Lung (tissue), 12 donors: ENCODE results near the gene DNAH1. TPM values are rescaled to one million over a fixed set of nuclear protein-coding genes. Genes with fewer than 3 reads are reported as not detected.
"Not testable (repeated sequence)": the region's sequence is repeated elsewhere in the genome, so short reads cannot be mapped to it uniquely, and the experiment has no call there.

ENCODE experiments used
- ATAC-seq: fragments of 200-7000 bp; cut with Tn5 transposase; one replicate; pipeline ENCODE4 v1.9.1; 2020; ENCODE audit warnings: moderate number of reproducible peaks; ENCODE audit not compliant: insufficient read depth, low FRiP score
- DNase-seq, 3 donors: peaks; one replicate each; pipeline ENCODE4 v3.0.0-alpha.2; 2013 to 2017
- H3K27ac ChIP-seq, 2 donors: one replicate each; pipeline ENCODE4 v1.5.1; 2013; ENCODE audit warnings: mild to moderate bottlenecking in 2 of 2, moderate library complexity in 2 of 2, control low read depth in 1 of 2, inconsistent platforms in 1 of 2, low read depth in 1 of 2, low read length in 1 of 2
- H3K27me3 ChIP-seq, 3 donors: one replicate each; pipeline ENCODE4 v1.5.1; 2013; ENCODE audit warnings: low read length in 2 of 3; ENCODE audit not compliant: control insufficient read depth in 3 of 3, insufficient read depth in 3 of 3
- H3K36me3 ChIP-seq, 4 donors: one replicate each; pipeline ENCODE4 v1.5.1; 2013; ENCODE audit warnings: low read length in 4 of 4, mild to moderate bottlenecking in 1 of 4, moderate library complexity in 1 of 4; ENCODE audit not compliant: control insufficient read depth in 4 of 4, insufficient read depth in 4 of 4
- H3K4me1 ChIP-seq, 5 donors: one replicate each; pipeline ENCODE4 v1.5.1; 2013; ENCODE audit warnings: low read length in 5 of 5, mild to moderate bottlenecking in 2 of 5, moderate library complexity in 1 of 5; ENCODE audit not compliant: control insufficient read depth in 5 of 5, insufficient read depth in 5 of 5
- H3K4me3 ChIP-seq: one replicate; pipeline ENCODE4 v1.5.1; 2013; ENCODE audit warnings: mild to moderate bottlenecking, control low read depth, moderate library complexity
- H3K9ac ChIP-seq, 2 donors: one replicate each; pipeline ENCODE4 v1.5.1; 2013; ENCODE audit warnings: low read length in 2 of 2, control low read depth in 1 of 2; ENCODE audit not compliant: insufficient read depth in 1 of 2
- H3K9me3 ChIP-seq, 4 donors: one replicate each; pipeline ENCODE4 v1.5.1; 2013; ENCODE audit warnings: low read length in 3 of 4, mild to moderate bottlenecking in 1 of 4, moderate library complexity in 1 of 4; ENCODE audit not compliant: control insufficient read depth in 4 of 4, insufficient read depth in 3 of 4
- CTCF ChIP-seq: IDR thresholded peaks from 2 replicates; pipeline ENCODE4 v1.5.1; 2012; ENCODE audit warnings: mild to moderate bottlenecking; ENCODE audit errors: control extremely low read depth, extremely low read depth
- WGBS, 2 donors: extraction: QIAGEN DNeasy Blood & Tissue Kit; methylation state at CpG; one replicate each; pipeline ENCODE4 v1.1.7; 2013; 5-methylcytosine and 5-hydroxymethylcytosine counted together
- polyA plus RNA-seq, 2 donors: library from polyadenylated mRNA; stranded (reverse); fragments of 200-250 nt; gene quantifications; one replicate each; pipeline ENCODE4 v1.2.1, GENCODE V29; 2013
- total RNA-seq, 2 donors: library from RNA; depleted of rRNA in 1 of 2; stranded (reverse); fragments of >200 nt in 1 of 2; gene quantifications; one replicate each; pipeline ENCODE4 v1.2.1, GENCODE V29; 2014 to 2021
- donor health status: control.
- donor health status: control.
- donor health status: Bipolar disorder and iron deficiency.
- donor health status: healthy.
- donor health status: DM: yes; HTN: yes; CAD: no.

DNAH1 gene
- total and polyA plus RNA-seq, 4 donors = 6.1 to 21.5 (median 11.4) TPM

DNA sequence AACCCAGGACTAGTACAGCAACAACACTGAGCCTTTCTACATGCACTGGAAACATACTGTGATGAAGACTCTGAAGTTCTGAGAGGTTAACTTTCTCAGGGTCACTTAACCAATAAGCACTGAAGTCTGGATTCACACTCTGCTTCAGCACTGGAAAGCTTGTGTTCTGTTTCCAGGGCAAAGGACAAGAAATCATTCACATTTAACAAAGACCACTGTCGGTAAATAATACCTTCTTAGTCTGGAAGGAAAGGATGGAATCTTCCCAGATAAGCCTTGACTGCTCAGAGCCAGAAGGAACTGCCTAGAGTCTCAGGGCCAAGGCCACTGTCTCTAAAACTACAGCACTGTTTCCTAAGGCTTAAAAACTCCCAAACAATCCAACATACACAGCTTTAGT, 32.8 kb upstream of the DNAH1 start:
- H3K27ac ChIP-seq = no peak overlapping the region
- no peak for TF ChIP-seq CTCF
- H3K9ac ChIP-seq = no peak overlapping the region

GRCh38 chr3:52284051-52284450, 32.1 kb upstream of the DNAH1 start:
- H3K9ac ChIP-seq, H3K27me3 ChIP-seq, H3K9me3 ChIP-seq, ATAC-seq, H3K27ac ChIP-seq, H3K36me3 ChIP-seq, H3K4me3 ChIP-seq, DNase-seq: not testable (repeated sequence)
- 94 to 96% methylated on average over 4 of the region's 4 CpGs for WGBS, 2 donors
- peaks cover 2 to 24% (median 12%) of the 10 kb centered on the region in 5 donors for H3K4me1 ChIP-seq

More for the DNA sequence above, 32.8 kb upstream of the DNAH1 start:
- DNase-seq (no peak), ATAC-seq (no peak)
- Histone ChIP-seq H3K4me1 (peaks cover 2 to 20% (median 12%) of the 10 kb centered on the region in 5 donors), H3K4me3 (no peak overlapping the region), H3K27me3 (no peaks in the 10 kb centered on the region), H3K9me3 (no peaks in the 10 kb centered on the region), H3K36me3 (peaks cover 0 to 4% (median 0%) of the 10 kb centered on the region in 4 donors)
- WGBS, 2 donors = 53 to 84% methylated on average over 1 of the region's 1 CpG

GRCh38 chr3:52286777-52287110, 29.4 kb upstream of the DNAH1 start:
- DNase-seq (no peak), ATAC-seq (no peak)
- peak overlapping the region; percentile 94 to 96 for H3K9ac ChIP-seq
- H3K27me3 ChIP-seq = no peaks in the 10 kb centered on the region
- no peak for TF ChIP-seq CTCF
- H3K9me3 ChIP-seq = no peaks in the 10 kb centered on the region
- H3K36me3 ChIP-seq = peaks cover 0 to 15% (median 5%) of the 10 kb centered on the region in 4 donors
- peak overlapping the region in 1 of 2 donors; percentile 99 for H3K27ac ChIP-seq
- peak overlapping the region; percentile 72 for H3K4me3 ChIP-seq
- 65% methylated on average over 8 of the region's 8 CpGs for WGBS, 2 donors
- H3K4me1 ChIP-seq = peaks cover 0 to 12% (median 5%) of the 10 kb centered on the region in 5 donors

- H3K9me3 ChIP-seq = no peaks in the 10 kb centered on the region
- H3K4me1 ChIP-seq = peaks cover 0 to 12% (median 5%) of the 10 kb centered on the region in 5 donors
- ATAC-seq (no peak), DNase-seq (no peak)
- H3K27me3 ChIP-seq = no peaks in the 10 kb centered on the region
- no peak overlapping the region for H3K27ac ChIP-seq
- peaks cover 0 to 33% (median 4%) of the 10 kb centered on the region in 4 donors for H3K36me3 ChIP-seq
- H3K9ac ChIP-seq = no peak overlapping the region
- WGBS, 2 donors = 94 to 95% methylated on average over 6 of the region's 6 CpGs
- no peak overlapping the region for H3K4me3 ChIP-seq
- no peak for TF ChIP-seq CTCF
These were observed 27.4 kb upstream of the DNAH1 start for GRCh38 chr3:52288674-52289073.
